ENCODE results near the gene ST3GAL6. TPM values are rescaled to one million over a fixed set of nuclear protein-coding genes. Genes with fewer than 3 reads are reported as not detected.

ST3GAL6 gene
- total and polyA plus RNA-seq, 2 donors (not counting 3 experiments of a cell fraction or from before 2014, with no cell fraction given), result 13.2 to 35.9 TPM

- H4K20me1 ChIP-seq (replicated peaks; ENCODE audit: control insufficient read depth, extremely low read depth, insufficient read depth, low read length), result no peaks in the 10 kb centered on the region
- H3K79me2 ChIP-seq (ENCODE audit: control insufficient read depth, insufficient read depth, low read length), result peaks cover 50% of the 10 kb centered on the region
- no peak for TF ChIP-seq CTCF (IDR thresholded peaks at IDR 0.05; ENCODE audit: extremely low read depth in 1 of 2, insufficient read depth in 1 of 2, low read depth in 1 of 2, low read length in 2 of 2)
- TF ChIP-seq GATA2 (IDR thresholded peaks at IDR 0.05; ENCODE audit: insufficient read depth, insufficient read length, low read depth, low read length), result peak; percentile 22
- H3K36me3 ChIP-seq (ENCODE audit: control insufficient read depth in 2 of 2, extremely low read depth in 1 of 2, insufficient read depth in 2 of 2, low read length in 2 of 2), result no peaks in the 10 kb centered on the region
- H3K9me1 ChIP-seq (replicated peaks; ENCODE audit: control insufficient read depth, extremely low read depth, insufficient read depth, low read length), result no peaks in the 10 kb centered on the region
- no peak overlapping the region for H2AFZ ChIP-seq (ENCODE audit: low read depth, low read length)
- no peaks in the 10 kb centered on the region for H3K27me3 ChIP-seq (ENCODE audit: control insufficient read depth in 2 of 2, insufficient read depth in 2 of 2, low read length in 2 of 2)
- DNase-seq (ENCODE audit: low read depth, low spot score), result no peak
- no peaks in the 10 kb centered on the region for H3K9me3 ChIP-seq (replicated peaks; ENCODE audit: control insufficient read depth, insufficient read depth, low read length)
- no TSS peak for BruUV-seq (replicated peaks)
- ChIA-PET POLR2A (no interaction called here), CTCF (no interaction called here)
- intact Hi-C loops (cut with micrococcal nuclease) (loop anchor here (2.0 kb wide), 1 partner anchor 17 kb away; the partner anchor contains the start of gene ST3GAL6), dilution Hi-C loops (cut with MboI; ENCODE audit: extremely low pct_ligation_motif_present, low sequenced_read_pairs) (no loop called here)
- no peak overlapping the region for H3K4me2 ChIP-seq (ENCODE audit: insufficient read depth, low read length)
- H3K27ac ChIP-seq (ENCODE audit: insufficient read depth, low read depth, low read length), result no peak overlapping the region
- peaks cover 21% of the 10 kb centered on the region for H3K4me1 ChIP-seq (ENCODE audit: control insufficient read depth, extremely low read depth, insufficient read depth, low read length)
- H3K4me3 ChIP-seq (replicated peaks in 1 of 3; ENCODE audit: insufficient read depth in 1 of 3, low read depth in 1 of 3, low read length in 3 of 3), result no peak overlapping the region
- H3K9ac ChIP-seq (replicated peaks; ENCODE audit: extremely low read depth, insufficient read depth, low read length), result no peak overlapping the region
- no peak for FAIRE-seq
These were observed 17.0 kb upstream of the ST3GAL6 start for GRCh38 chr3:98746122-98746521.

- TF ChIP-seq MYC (IDR thresholded peaks at IDR 0.05; ENCODE audit: low read depth, low read length) (no peak), JUN (IDR thresholded peaks at IDR 0.05; ENCODE audit: borderline replicate concordance, insufficient read depth, insufficient read length, low read depth) (no peak), GATA2 (IDR thresholded peaks at IDR 0.05; ENCODE audit: insufficient read depth, insufficient read length, low read depth, low read length) (no peak)
- DNase-seq (ENCODE audit: low read depth, low spot score), result peak; percentile 86
- CTCF ChIA-PET, result interaction anchor here (0.9 kb wide), 1 partner anchor 145 kb away, joined by 3 read pairs; no protein-coding TSS in a partner anchor
These were observed 16.3 kb upstream of the ST3GAL6 start for GRCh38 chr3:98746882-98747281.

More at GRCh38 chr3:98746882-98747281, 16.3 kb upstream of the ST3GAL6 start:
- Histone ChIP-seq H4K20me1 (replicated peaks; ENCODE audit: control insufficient read depth, extremely low read depth, insufficient read depth, low read length) (no peaks in the 10 kb centered on the region), H3K36me3 (ENCODE audit: control insufficient read depth in 2 of 2, extremely low read depth in 1 of 2, insufficient read depth in 2 of 2, low read length in 2 of 2) (no peaks in the 10 kb centered on the region), H3K4me1 (ENCODE audit: control insufficient read depth, extremely low read depth, insufficient read depth, low read length) (peaks cover 14% of the 10 kb centered on the region), H3K9me1 (replicated peaks; ENCODE audit: control insufficient read depth, extremely low read depth, insufficient read depth, low read length) (no peaks in the 10 kb centered on the region), H3K27ac (ENCODE audit: insufficient read depth, low read depth, low read length) (peak overlapping the region; percentile 44), H3K79me2 (ENCODE audit: control insufficient read depth, insufficient read depth, low read length) (peaks cover 48% of the 10 kb centered on the region), H3K9me3 (replicated peaks; ENCODE audit: control insufficient read depth, insufficient read depth, low read length) (no peaks in the 10 kb centered on the region), H3K27me3 (ENCODE audit: control insufficient read depth in 2 of 2, insufficient read depth in 2 of 2, low read length in 2 of 2) (no peaks in the 10 kb centered on the region), H3K4me3 (replicated peaks in 1 of 3; ENCODE audit: insufficient read depth in 1 of 3, low read depth in 1 of 3, low read length in 3 of 3) (no peak overlapping the region), H3K9ac (replicated peaks; ENCODE audit: extremely low read depth, insufficient read depth, low read length) (peak overlapping the region; percentile 39), H3K4me2 (ENCODE audit: insufficient read depth, low read length) (peak overlapping the region; percentile 11), H2AFZ (ENCODE audit: low read depth, low read length) (no peak overlapping the region)
- POLR2A ChIA-PET, result no interaction called here
- no TSS peak for BruUV-seq (replicated peaks)
- FAIRE-seq, result peak; percentile 78
- dilution Hi-C loops (cut with MboI; ENCODE audit: extremely low pct_ligation_motif_present, low sequenced_read_pairs), result no loop called here
- intact Hi-C loops (cut with micrococcal nuclease), result loop anchor here (2.0 kb wide), 1 partner anchor 16 kb away; the partner anchor contains the start of gene ST3GAL6

All from endothelial cell of umbilical vein (primary cell).